SJCRH30 (cell line): ENCODE data around the gene AK5. TPM values are rescaled to one million over a fixed set of nuclear protein-coding genes. Genes with fewer than 3 reads are reported as not detected.
"Not testable (repeated sequence)": the region's sequence is repeated elsewhere in the genome, so short reads cannot be mapped to it uniquely, and the experiment has no call there.

Experiments used
- DNase-seq, 2 experiments: peaks; one replicate each; pipeline ENCODE4 v3.0.0-alpha.2; 2015 to 2020
- H3K27ac ChIP-seq: fragments of 250-450 bp; sonication (Bioruptor Pico); 2 replicates; pipeline ENCODE4 v1.5.1; 2020; ENCODE audit warnings: mild to moderate bottlenecking, moderate library complexity
- H3K27me3 ChIP-seq: fragments of 250-450 bp; sonication (Bioruptor Pico); 2 replicates; pipeline ENCODE4 v1.5.1; 2020; ENCODE audit warnings: mild to moderate bottlenecking, moderate library complexity
- H3K36me3 ChIP-seq: fragments of 250-450 bp; sonication (Bioruptor Pico); 2 replicates; pipeline ENCODE4 v1.5.1; 2020; ENCODE audit warnings: mild to moderate bottlenecking, moderate library complexity
- H3K4me1 ChIP-seq: fragments of 250-450 bp; sonication (Bioruptor Pico); 2 replicates; pipeline ENCODE4 v1.5.1; 2020; ENCODE audit warnings: mild to moderate bottlenecking, moderate library complexity
- H3K4me3 ChIP-seq: fragments of 250-450 bp; sonication (Bioruptor Pico); 2 replicates; pipeline ENCODE4 v1.5.1; 2020; ENCODE audit warnings: mild to moderate bottlenecking, moderate library complexity
- H3K9me3 ChIP-seq: fragments of 250-450 bp; sonication (Bioruptor Pico); replicated peaks from 2 replicates; pipeline ENCODE4 v1.5.1; 2020; ENCODE audit warnings: mild to moderate bottlenecking, moderate library complexity
- total RNA-seq: library from RNA; depleted of rRNA; stranded (reverse); fragments of >200 nt; shearing (Covaris generic); gene quantifications from 2 replicates; pipeline ENCODE4 v1.2.3, GENCODE V29; 2014

AK5 gene
- total RNA-seq, 1 experiment from 2014 or later = 22.3 TPM

GRCh38 chr1:77516106-77516505, 234.3 kb downstream of the AK5 start:
- no peak for DNase-seq
- peak overlapping the region; percentile 100 for H3K27ac ChIP-seq
- no peaks in the 10 kb centered on the region for H3K9me3 ChIP-seq
- H3K36me3 ChIP-seq = no peaks in the 10 kb centered on the region
- peaks cover 28% of the 10 kb centered on the region for H3K4me1 ChIP-seq
- no peak overlapping the region for H3K4me3 ChIP-seq
- H3K27me3 ChIP-seq = no peaks in the 10 kb centered on the region

- H3K9me3 ChIP-seq = no peaks in the 10 kb centered on the region; the same call in 1 of the 2 replicates
- no peaks in the 10 kb centered on the region for H3K4me1 ChIP-seq
- no peak overlapping the region for H3K27ac ChIP-seq
- no peak for DNase-seq
- H3K36me3 ChIP-seq = no peaks in the 10 kb centered on the region
- H3K4me3 ChIP-seq = no peak overlapping the region
- H3K27me3 ChIP-seq = no peaks in the 10 kb centered on the region
These were observed 242.2 kb downstream of the AK5 start for GRCh38 chr1:77524038-77524437.

GRCh38 chr1:77531149-77531548, 249.3 kb downstream of the AK5 start:
- not testable (repeated sequence) for H3K9me3 ChIP-seq, DNase-seq, H3K27me3 ChIP-seq, H3K36me3 ChIP-seq, H3K4me3 ChIP-seq, H3K27ac ChIP-seq, H3K4me1 ChIP-seq

GRCh38 chr1:77531596-77532280, 249.9 kb downstream of the AK5 start:
- H3K36me3 ChIP-seq, H3K27ac ChIP-seq, H3K9me3 ChIP-seq, H3K4me1 ChIP-seq, DNase-seq, H3K27me3 ChIP-seq, H3K4me3 ChIP-seq: not testable (repeated sequence)

- DNase-seq = no peak
- no peaks in the 10 kb centered on the region; the same call in 1 of the 2 replicates for H3K9me3 ChIP-seq
- H3K4me1 ChIP-seq = peaks cover 9% of the 10 kb centered on the region
- no peaks in the 10 kb centered on the region for H3K27me3 ChIP-seq
- H3K36me3 ChIP-seq = no peaks in the 10 kb centered on the region
- no peak overlapping the region for H3K27ac ChIP-seq
- H3K4me3 ChIP-seq = no peak overlapping the region
These were observed 250.8 kb downstream of the AK5 start for GRCh38 chr1:77532641-77533040.

- peak; percentile 60 to 86 for DNase-seq
- no peak overlapping the region for H3K27ac ChIP-seq
- H3K27me3 ChIP-seq = no peaks in the 10 kb centered on the region
- H3K9me3 ChIP-seq = no peaks in the 10 kb centered on the region; the same call in 1 of the 2 replicates
- H3K4me1 ChIP-seq = peaks cover 13% of the 10 kb centered on the region
- H3K4me3 ChIP-seq = no peak overlapping the region
- H3K36me3 ChIP-seq = no peaks in the 10 kb centered on the region
These were observed 252.0 kb downstream of the AK5 start for GRCh38 chr1:77533660-77534305.

GRCh38 chr1:77534456-77534855, 252.6 kb downstream of the AK5 start:
- DNase-seq = no peak
- no peak overlapping the region for H3K27ac ChIP-seq
- no peaks in the 10 kb centered on the region for H3K27me3 ChIP-seq
- H3K9me3 ChIP-seq = no peaks in the 10 kb centered on the region; the same call in 1 of the 2 replicates
- no peak overlapping the region for H3K4me3 ChIP-seq
- H3K4me1 ChIP-seq = peaks cover 16% of the 10 kb centered on the region
- no peaks in the 10 kb centered on the region for H3K36me3 ChIP-seq

GRCh38 chr1:77536813-77537212, 255.0 kb downstream of the AK5 start:
- Histone ChIP-seq H3K9me3 (no peaks in the 10 kb centered on the region; the same call in 1 of the 2 replicates), H3K36me3 (no peaks in the 10 kb centered on the region), H3K4me1 (peaks cover 24% of the 10 kb centered on the region), H3K4me3 (no peak overlapping the region), H3K27ac (no peak overlapping the region), H3K27me3 (no peaks in the 10 kb centered on the region)
- no peak for DNase-seq

- Histone ChIP-seq H3K36me3 (no peaks in the 10 kb centered on the region), H3K27me3 (no peaks in the 10 kb centered on the region), H3K4me1 (peaks cover 24% of the 10 kb centered on the region), H3K27ac (peak overlapping the region; percentile 73), H3K9me3 (no peaks in the 10 kb centered on the region; the same call in 1 of the 2 replicates), H3K4me3 (peak overlapping the region; percentile 22)
- peak; percentile 59 to 68 for DNase-seq
These were observed 257.2 kb downstream of the AK5 start for GRCh38 chr1:77538956-77539518.

GRCh38 chr1:77539519-77540142, 257.8 kb downstream of the AK5 start:
- Histone ChIP-seq H3K27me3 (no peaks in the 10 kb centered on the region), H3K27ac (peak overlapping the region; percentile 73), H3K9me3 (no peaks in the 10 kb centered on the region; the same call in 1 of the 2 replicates), H3K4me3 (peak overlapping the region; percentile 22), H3K4me1 (peaks cover 24% of the 10 kb centered on the region), H3K36me3 (no peaks in the 10 kb centered on the region)
- peak; percentile 44 to 60 for DNase-seq

- no peak for DNase-seq
These were observed 258.8 kb downstream of the AK5 start for GRCh38 chr1:77540501-77541161.

GRCh38 chr1:77541162-77541545, 259.3 kb downstream of the AK5 start:
- Histone ChIP-seq H3K9me3 (no peaks in the 10 kb centered on the region; the same call in 1 of the 2 replicates), H3K27me3 (no peaks in the 10 kb centered on the region), H3K27ac (no peak overlapping the region), H3K4me1 (peaks cover 24% of the 10 kb centered on the region), H3K36me3 (no peaks in the 10 kb centered on the region), H3K4me3 (no peak overlapping the region)
- DNase-seq = no peak

More at GRCh38 chr1:77540501-77541161, 258.8 kb downstream of the AK5 start:
- Histone ChIP-seq H3K4me1 (peaks cover 24% of the 10 kb centered on the region), H3K36me3 (no peaks in the 10 kb centered on the region), H3K4me3 (no peak overlapping the region), H3K27me3 (no peaks in the 10 kb centered on the region), H3K27ac (no peak overlapping the region), H3K9me3 (no peaks in the 10 kb centered on the region; the same call in 1 of the 2 replicates)

- peaks cover 14% of the 10 kb centered on the region for H3K4me1 ChIP-seq
- no peaks in the 10 kb centered on the region for H3K36me3 ChIP-seq
- H3K27ac ChIP-seq = no peak overlapping the region
- no peak for DNase-seq
- no peak overlapping the region for H3K4me3 ChIP-seq
- no peaks in the 10 kb centered on the region for H3K27me3 ChIP-seq
- no peaks in the 10 kb centered on the region for H3K9me3 ChIP-seq
These were observed 261.1 kb downstream of the AK5 start for GRCh38 chr1:77542813-77543420.

- no peak for DNase-seq
- Histone ChIP-seq H3K9me3 (no peaks in the 10 kb centered on the region), H3K27ac (no peak overlapping the region)
These were observed 262.1 kb downstream of the AK5 start for GRCh38 chr1:77543822-77544448.

More at GRCh38 chr1:77543822-77544448, 262.1 kb downstream of the AK5 start:
- Histone ChIP-seq H3K4me1 (peaks cover 10% of the 10 kb centered on the region), H3K4me3 (no peak overlapping the region), H3K36me3 (no peaks in the 10 kb centered on the region), H3K27me3 (no peaks in the 10 kb centered on the region)
